Vagina (tissue), 2 donors: Measurements from ENCODE around the gene CRYZ. TPM values are rescaled to one million over a fixed set of nuclear protein-coding genes. Genes with fewer than 3 reads are reported as not detected.

ENCODE experiments used
- DNase-seq, 2 donors: peaks; one replicate each; pipeline ENCODE4 v3.0.0-alpha.2; 2017; ENCODE audit errors: extremely low spot score in 2 of 2
- H3K27ac ChIP-seq: fragments of 200-600 bp; sonication (generic); one replicate; pipeline ENCODE4 v1.5.1; 2019
- H3K27me3 ChIP-seq: fragments of 200-600 bp; sonication (generic); one replicate; pipeline ENCODE4 v1.5.1; 2019
- H3K36me3 ChIP-seq, 2 donors: fragments of 200-600 bp; sonication (generic); one replicate each; pipeline ENCODE4 v1.5.1; 2017 to 2019
- H3K4me1 ChIP-seq: fragments of 200-600 bp; sonication (generic); one replicate; pipeline ENCODE4 v1.5.1; 2019
- H3K4me3 ChIP-seq, 2 donors: fragments of 200-600 bp; sonication (generic); 1 replicate in 1 of 2; 2 replicates in 1 of 2; pipeline ENCODE4 v1.5.1; 2016 to 2019
- H3K9me3 ChIP-seq: fragments of 200-600 bp; sonication (generic); one replicate; pipeline ENCODE4 v1.5.1; 2019
- CTCF ChIP-seq, 3 experiments: fragments of 450-650 bp in 2 of 3; fragments of 200-600 bp in 1 of 3; sonication (generic) in 1 of 3; IDR thresholded peaks; one replicate each; pipeline ENCODE4 v1.5.1; 2017 to 2019; ENCODE audit warnings: antibody characterized with exemption in 3 of 3, mild to moderate bottlenecking in 2 of 3, moderate library complexity in 2 of 3
- POLR2A ChIP-seq, 2 donors: fragments of 450-650 bp; IDR thresholded peaks; one replicate each; pipeline ENCODE4 v1.6.1; 2017; ENCODE audit warnings: antibody characterized with exemption in 2 of 2, mild to moderate bottlenecking in 2 of 2, moderate library complexity in 2 of 2
- POLR2AphosphoS5 ChIP-seq, 2 donors: sonication (generic); formaldehyde crosslinking; IDR thresholded peaks; one replicate each; pipeline ENCODE4 v1.9.0; 2017; ENCODE audit warnings: antibody characterized with exemption in 2 of 2, mild to moderate bottlenecking in 2 of 2, low read depth in 1 of 2; ENCODE audit not compliant: insufficient read depth in 1 of 2
- intact Hi-C: fragments of 100-400 bp; cut with DNase I; formaldehyde crosslinking; loops from one replicate; pipeline ENCODE4 v1.15.1; 2023
- total RNA-seq: library from RNA; depleted of rRNA; stranded (reverse); fragments of >200 nt; gene quantifications from one replicate; pipeline ENCODE4 v1.2.3, GENCODE V29; 2016

The CRYZ gene
- total RNA-seq, 1 donor from 2014 or later = 32.7 TPM

DNA sequence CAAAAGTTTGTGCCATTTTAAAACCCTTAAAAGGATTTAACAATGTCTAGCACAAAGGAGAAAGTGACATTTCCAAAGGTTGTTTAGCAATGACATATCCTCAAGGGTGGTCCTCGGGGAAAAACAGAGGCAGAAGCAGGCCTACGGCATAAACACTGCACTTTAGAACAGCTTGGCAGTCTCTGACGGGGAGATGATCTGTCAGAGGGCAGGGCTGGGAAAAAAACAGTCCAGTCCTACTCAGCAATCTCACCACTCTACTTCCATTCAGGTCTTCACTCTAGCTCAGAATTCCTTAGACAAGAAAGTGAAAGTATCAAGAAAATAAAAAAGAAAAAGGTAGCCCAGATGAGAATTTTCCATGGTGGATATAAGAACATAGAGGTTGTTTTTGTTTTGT, 4.1 kb downstream of the CRYZ start:
- no peaks in the 10 kb centered on the region for H3K27me3 ChIP-seq
- H3K4me1 ChIP-seq = peaks cover 47% of the 10 kb centered on the region
- no peak overlapping the region for H3K27ac ChIP-seq

DNA sequence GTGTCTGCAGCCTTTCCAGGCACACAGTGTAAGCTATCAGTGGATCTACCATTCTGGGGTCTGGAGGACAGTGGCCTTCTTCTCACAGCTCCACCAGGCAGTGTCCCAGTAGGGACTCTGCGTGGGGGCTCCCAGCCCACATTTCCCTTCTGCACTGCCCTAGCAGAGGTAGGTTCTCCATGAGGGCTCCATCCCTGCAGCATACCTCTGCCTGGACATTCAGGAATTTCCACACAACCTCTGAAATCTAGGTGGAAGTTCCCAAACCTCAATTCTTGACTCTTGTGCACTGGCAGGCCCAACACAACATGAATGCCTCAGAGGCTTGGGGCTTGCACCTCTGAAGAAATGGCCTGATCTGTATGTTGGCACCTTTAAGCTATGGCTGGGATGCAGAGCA, 6.8 kb downstream of the CRYZ start:
- H3K4me3 ChIP-seq = no peak overlapping the region
- peaks cover 35% of the 10 kb centered on the region for H3K4me1 ChIP-seq
- DNase-seq = no peak
- H3K36me3 ChIP-seq = peaks cover 0 to 32% of the 10 kb centered on the region in 2 donors
- no peaks in the 10 kb centered on the region for H3K9me3 ChIP-seq
- no peak overlapping the region for H3K27ac ChIP-seq
- intact Hi-C loops = no loop called here
- no peaks in the 10 kb centered on the region for H3K27me3 ChIP-seq
- TF ChIP-seq CTCF (IDR thresholded peaks at IDR 0.05) (no peak), POLR2A (IDR thresholded peaks at IDR 0.05) (no peak), POLR2AphosphoS5 (IDR thresholded peaks at IDR 0.05; ENCODE audit: insufficient read depth in 1 of 2, low read depth in 1 of 2) (no peak)

More for the DNA sequence above, 4.1 kb downstream of the CRYZ start:
- DNase-seq = no peak
- no peak for TF ChIP-seq CTCF (IDR thresholded peaks at IDR 0.05)
- no peak for TF ChIP-seq POLR2A (IDR thresholded peaks at IDR 0.05)
- no peak for TF ChIP-seq POLR2AphosphoS5 (IDR thresholded peaks at IDR 0.05; ENCODE audit: insufficient read depth in 1 of 2, low read depth in 1 of 2)
- Histone ChIP-seq H3K9me3 (no peaks in the 10 kb centered on the region), H3K36me3 (peaks cover 0 to 6% of the 10 kb centered on the region in 2 donors), H3K4me3 (no peak overlapping the region)
- intact Hi-C loops = no loop called here

DNA sequence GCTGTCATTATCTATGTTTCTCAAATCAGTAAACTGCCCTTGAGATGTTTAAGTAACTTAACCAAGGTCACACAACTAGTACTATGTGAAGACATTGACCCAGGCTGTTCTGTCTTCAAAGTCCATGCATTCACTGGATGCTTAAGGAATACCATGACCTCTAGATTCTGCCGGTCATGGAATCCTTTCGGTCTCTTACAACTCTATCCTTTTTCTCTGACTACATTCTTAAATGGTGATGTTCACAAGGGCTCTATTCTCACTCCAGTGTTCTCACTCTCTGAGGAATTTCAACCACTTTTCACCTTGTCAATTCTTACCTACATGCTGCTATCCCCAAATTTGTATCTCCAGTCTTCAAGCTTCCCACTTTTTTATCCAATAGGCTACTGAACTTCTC, 15.2 kb downstream of the CRYZ start:
- DNase-seq = no peak
- Histone ChIP-seq H3K27me3 (no peaks in the 10 kb centered on the region), H3K9me3 (no peaks in the 10 kb centered on the region), H3K36me3 (peaks cover 4 to 72% of the 10 kb centered on the region in 2 donors), H3K4me3 (no peak overlapping the region), H3K27ac (no peak overlapping the region), H3K4me1 (no peaks in the 10 kb centered on the region)
- TF ChIP-seq POLR2A (IDR thresholded peaks at IDR 0.05) = no peak
- TF ChIP-seq POLR2AphosphoS5 (IDR thresholded peaks at IDR 0.05; ENCODE audit: insufficient read depth in 1 of 2, low read depth in 1 of 2) = no peak
- TF ChIP-seq CTCF (IDR thresholded peaks at IDR 0.05) = no peak
- intact Hi-C loops = no loop called here

DNA sequence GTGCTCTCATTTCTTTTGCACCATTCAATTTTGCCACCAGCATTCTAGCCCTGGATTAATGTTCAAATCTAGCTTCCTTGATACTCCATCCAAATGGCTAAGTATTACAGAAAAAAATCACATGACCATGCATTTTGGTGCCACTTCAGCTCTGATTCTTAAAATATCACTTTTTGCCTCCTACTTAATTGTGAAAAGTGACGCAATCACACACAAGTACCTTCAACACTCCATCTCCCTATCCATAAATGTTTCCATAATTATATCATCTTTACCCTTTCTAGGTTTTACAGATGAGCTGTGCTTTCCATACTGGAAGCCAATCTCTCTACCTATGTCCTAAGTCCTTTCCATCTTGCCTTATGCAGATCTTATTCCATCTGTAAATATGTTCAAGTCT, 16.0 kb downstream of the CRYZ start:
- Histone ChIP-seq H3K4me1 (no peaks in the 10 kb centered on the region), H3K27me3 (no peaks in the 10 kb centered on the region), H3K36me3 (peaks cover 4 to 64% of the 10 kb centered on the region in 2 donors), H3K27ac (no peak overlapping the region), H3K4me3 (no peak overlapping the region), H3K9me3 (no peaks in the 10 kb centered on the region)
- TF ChIP-seq POLR2A (IDR thresholded peaks at IDR 0.05) (no peak), CTCF (IDR thresholded peaks at IDR 0.05) (no peak), POLR2AphosphoS5 (IDR thresholded peaks at IDR 0.05; ENCODE audit: insufficient read depth in 1 of 2, low read depth in 1 of 2) (no peak)
- intact Hi-C loops = no loop called here
- no peak for DNase-seq

DNA sequence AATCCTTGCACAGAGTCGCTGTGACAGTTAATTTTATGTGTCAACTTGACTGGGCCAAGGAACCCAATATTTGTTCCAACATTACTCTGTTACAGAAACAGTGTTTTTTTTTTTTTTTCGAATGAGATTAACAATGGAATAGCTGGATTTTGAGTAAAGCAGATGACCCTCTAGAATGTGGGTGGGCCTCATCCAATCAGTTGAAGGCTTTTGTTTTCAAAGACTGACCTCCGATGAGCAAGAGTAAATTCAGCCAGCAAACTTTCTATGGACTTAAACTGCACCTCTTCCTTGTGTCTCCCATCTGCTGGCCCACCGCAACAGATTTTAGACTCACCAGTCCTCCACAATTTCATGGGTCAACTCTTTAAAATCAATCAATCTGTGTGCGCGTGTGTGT, 17.0 kb downstream of the CRYZ start:
- no peaks in the 10 kb centered on the region for H3K4me1 ChIP-seq
- no peaks in the 10 kb centered on the region for H3K9me3 ChIP-seq
- no peak overlapping the region for H3K27ac ChIP-seq
- peaks cover 4 to 63% of the 10 kb centered on the region in 2 donors for H3K36me3 ChIP-seq
- TF ChIP-seq CTCF (IDR thresholded peaks at IDR 0.05) (no peak), POLR2AphosphoS5 (IDR thresholded peaks at IDR 0.05; ENCODE audit: insufficient read depth in 1 of 2, low read depth in 1 of 2) (no peak), POLR2A (IDR thresholded peaks at IDR 0.05) (no peak)
- DNase-seq = no peak
- intact Hi-C loops = no loop called here
- no peak overlapping the region for H3K4me3 ChIP-seq
- no peaks in the 10 kb centered on the region for H3K27me3 ChIP-seq
